SK-N-MC (cell line): Measurements from ENCODE around the gene WDFY4.

Source experiments
- EZH2 ChIP-seq: fragments of 200-600 bp; sonication (generic); IDR thresholded peaks from one replicate; pipeline ENCODE4 v1.6.1; 2017; ENCODE audit warnings: antibody characterized with exemption
- FOXP2 ChIP-seq: optimal IDR thresholded peaks from 2 replicates; pipeline ENCODE3; 2011; ENCODE audit warnings: mild to moderate bottlenecking, moderate library complexity; ENCODE audit not compliant: insufficient read depth; ENCODE audit errors: extremely low read length, control extremely low read depth

- no peak for TF ChIP-seq EZH2
- no peak for TF ChIP-seq FOXP2
These were observed 194.8 kb downstream of the WDFY4 start for GRCh38 chr10:48879451-48879850.
